Measurements from ENCODE around the gene PLXDC2. TPM values are rescaled to one million over a fixed set of nuclear protein-coding genes. Genes with fewer than 3 reads are reported as not detected.

The PLXDC2 gene
- total and polyA plus RNA-seq, 2 experiments from 2014 or later, result 13.5 to 19.4 TPM

DNA sequence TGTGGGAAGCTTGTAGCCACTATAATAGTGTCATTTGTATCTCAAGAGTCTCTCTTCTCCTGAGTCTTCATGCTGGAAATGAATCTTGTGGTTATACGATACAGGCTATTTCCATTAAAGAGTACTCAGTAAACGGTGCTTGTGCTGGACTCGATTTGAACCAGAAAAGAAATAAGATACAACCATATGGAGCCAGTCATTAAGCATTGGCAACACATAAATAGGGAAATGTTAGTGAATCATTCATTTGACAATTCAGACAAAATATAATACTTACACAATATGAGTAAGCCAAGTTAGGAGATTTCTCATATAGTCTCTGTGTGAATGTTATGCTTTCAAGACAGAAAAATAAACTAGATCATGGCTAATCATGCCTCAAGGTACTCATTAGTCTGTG is 356.8 kb downstream of the PLXDC2 start (continued):
- TF ChIP-seq REST (IDR thresholded peaks at IDR 0.05; ENCODE audit: unreplicated experiment) (no peak), POLR2AphosphoS5 (IDR thresholded peaks at IDR 0.05; ENCODE audit: low read depth) (no peak), JUNB (IDR thresholded peaks at IDR 0.05; ENCODE audit: unreplicated experiment) (no peak), CTCF (conservative IDR thresholded peaks at IDR 0.05; ENCODE audit: low read depth in 2 of 2) (no peak)
- TF ChIP-seq, protein P1, sequence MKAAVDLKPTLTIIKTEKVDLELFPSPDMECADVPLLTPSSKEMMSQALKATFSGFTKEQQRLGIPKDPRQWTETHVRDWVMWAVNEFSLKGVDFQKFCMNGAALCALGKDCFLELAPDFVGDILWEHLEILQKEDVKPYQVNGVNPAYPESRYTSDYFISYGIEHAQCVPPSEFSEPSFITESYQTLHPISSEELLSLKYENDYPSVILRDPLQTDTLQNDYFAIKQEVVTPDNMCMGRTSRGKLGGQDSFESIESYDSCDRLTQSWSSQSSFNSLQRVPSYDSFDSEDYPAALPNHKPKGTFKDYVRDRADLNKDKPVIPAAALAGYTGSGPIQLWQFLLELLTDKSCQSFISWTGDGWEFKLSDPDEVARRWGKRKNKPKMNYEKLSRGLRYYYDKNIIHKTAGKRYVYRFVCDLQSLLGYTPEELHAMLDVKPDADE (IDR thresholded peaks at IDR 0.05), result no peak

- Histone ChIP-seq H3K79me2 (replicated peaks; ENCODE audit: insufficient read depth) (no peaks in the 10 kb centered on the region), H3K36me3 (ENCODE audit: insufficient read depth) (0 out of 2 replicates have a peak, but pooled peaks cover 3% of the 10 kb centered on the region), H3K9me2 (ENCODE audit: insufficient read depth) (no peaks in the 10 kb centered on the region), H3K4me3 (no peak overlapping the region), H3K27me3 (ENCODE audit: insufficient read depth) (no peaks in the 10 kb centered on the region), H3K27ac (ENCODE audit: low read depth) (no peak overlapping the region), H3K4me2 (no peak overlapping the region), H3F3A (replicated peaks; ENCODE audit: low read depth) (no peaks in the 10 kb centered on the region), H2AFZ (no peak overlapping the region), H4K20me1 (replicated peaks; ENCODE audit: insufficient read depth) (no peaks in the 10 kb centered on the region), H3K4me1 (ENCODE audit: insufficient read depth) (peaks cover 3% of the 10 kb centered on the region)
- H3K9me3 Mint-ChIP-seq, result no peaks in the 10 kb centered on the region
- H3K36me3 Mint-ChIP-seq (ENCODE audit: low read depth), result peaks cover 6% of the 10 kb centered on the region; the same call in 2 of the 3 replicates
- H3K4me1 Mint-ChIP-seq, result peaks cover 27% of the 10 kb centered on the region
- H3K4me3 Mint-ChIP-seq, result no peak overlapping the region
- H3K27me3 Mint-ChIP-seq (ENCODE audit: insufficient read depth, low read depth, poor library complexity), result peaks cover 3% of the 10 kb centered on the region
- DNase-seq (ENCODE audit: low spot score) (no peak), ATAC-seq (no peak)
- H3K27ac Mint-ChIP-seq, result no peak overlapping the region
- TF ChIP-seq ZNF114 (CRISPR knock-in tag; IDR thresholded peaks at IDR 0.05) (no peak), CTCF (conservative IDR thresholded peaks at IDR 0.05; ENCODE audit: low read depth in 2 of 2) (no peak), ZNF331 (CRISPR knock-in tag; IDR thresholded peaks at IDR 0.05; ENCODE audit: low read depth) (no peak), JUNB (IDR thresholded peaks at IDR 0.05; ENCODE audit: unreplicated experiment) (no peak), STAT1 (IDR thresholded peaks at IDR 0.05; ENCODE audit: unreplicated experiment) (no peak), EZH2phosphoT487 (IDR thresholded peaks at IDR 0.05; ENCODE audit: unreplicated experiment) (no peak)
- TF ChIP-seq, protein P2, sequence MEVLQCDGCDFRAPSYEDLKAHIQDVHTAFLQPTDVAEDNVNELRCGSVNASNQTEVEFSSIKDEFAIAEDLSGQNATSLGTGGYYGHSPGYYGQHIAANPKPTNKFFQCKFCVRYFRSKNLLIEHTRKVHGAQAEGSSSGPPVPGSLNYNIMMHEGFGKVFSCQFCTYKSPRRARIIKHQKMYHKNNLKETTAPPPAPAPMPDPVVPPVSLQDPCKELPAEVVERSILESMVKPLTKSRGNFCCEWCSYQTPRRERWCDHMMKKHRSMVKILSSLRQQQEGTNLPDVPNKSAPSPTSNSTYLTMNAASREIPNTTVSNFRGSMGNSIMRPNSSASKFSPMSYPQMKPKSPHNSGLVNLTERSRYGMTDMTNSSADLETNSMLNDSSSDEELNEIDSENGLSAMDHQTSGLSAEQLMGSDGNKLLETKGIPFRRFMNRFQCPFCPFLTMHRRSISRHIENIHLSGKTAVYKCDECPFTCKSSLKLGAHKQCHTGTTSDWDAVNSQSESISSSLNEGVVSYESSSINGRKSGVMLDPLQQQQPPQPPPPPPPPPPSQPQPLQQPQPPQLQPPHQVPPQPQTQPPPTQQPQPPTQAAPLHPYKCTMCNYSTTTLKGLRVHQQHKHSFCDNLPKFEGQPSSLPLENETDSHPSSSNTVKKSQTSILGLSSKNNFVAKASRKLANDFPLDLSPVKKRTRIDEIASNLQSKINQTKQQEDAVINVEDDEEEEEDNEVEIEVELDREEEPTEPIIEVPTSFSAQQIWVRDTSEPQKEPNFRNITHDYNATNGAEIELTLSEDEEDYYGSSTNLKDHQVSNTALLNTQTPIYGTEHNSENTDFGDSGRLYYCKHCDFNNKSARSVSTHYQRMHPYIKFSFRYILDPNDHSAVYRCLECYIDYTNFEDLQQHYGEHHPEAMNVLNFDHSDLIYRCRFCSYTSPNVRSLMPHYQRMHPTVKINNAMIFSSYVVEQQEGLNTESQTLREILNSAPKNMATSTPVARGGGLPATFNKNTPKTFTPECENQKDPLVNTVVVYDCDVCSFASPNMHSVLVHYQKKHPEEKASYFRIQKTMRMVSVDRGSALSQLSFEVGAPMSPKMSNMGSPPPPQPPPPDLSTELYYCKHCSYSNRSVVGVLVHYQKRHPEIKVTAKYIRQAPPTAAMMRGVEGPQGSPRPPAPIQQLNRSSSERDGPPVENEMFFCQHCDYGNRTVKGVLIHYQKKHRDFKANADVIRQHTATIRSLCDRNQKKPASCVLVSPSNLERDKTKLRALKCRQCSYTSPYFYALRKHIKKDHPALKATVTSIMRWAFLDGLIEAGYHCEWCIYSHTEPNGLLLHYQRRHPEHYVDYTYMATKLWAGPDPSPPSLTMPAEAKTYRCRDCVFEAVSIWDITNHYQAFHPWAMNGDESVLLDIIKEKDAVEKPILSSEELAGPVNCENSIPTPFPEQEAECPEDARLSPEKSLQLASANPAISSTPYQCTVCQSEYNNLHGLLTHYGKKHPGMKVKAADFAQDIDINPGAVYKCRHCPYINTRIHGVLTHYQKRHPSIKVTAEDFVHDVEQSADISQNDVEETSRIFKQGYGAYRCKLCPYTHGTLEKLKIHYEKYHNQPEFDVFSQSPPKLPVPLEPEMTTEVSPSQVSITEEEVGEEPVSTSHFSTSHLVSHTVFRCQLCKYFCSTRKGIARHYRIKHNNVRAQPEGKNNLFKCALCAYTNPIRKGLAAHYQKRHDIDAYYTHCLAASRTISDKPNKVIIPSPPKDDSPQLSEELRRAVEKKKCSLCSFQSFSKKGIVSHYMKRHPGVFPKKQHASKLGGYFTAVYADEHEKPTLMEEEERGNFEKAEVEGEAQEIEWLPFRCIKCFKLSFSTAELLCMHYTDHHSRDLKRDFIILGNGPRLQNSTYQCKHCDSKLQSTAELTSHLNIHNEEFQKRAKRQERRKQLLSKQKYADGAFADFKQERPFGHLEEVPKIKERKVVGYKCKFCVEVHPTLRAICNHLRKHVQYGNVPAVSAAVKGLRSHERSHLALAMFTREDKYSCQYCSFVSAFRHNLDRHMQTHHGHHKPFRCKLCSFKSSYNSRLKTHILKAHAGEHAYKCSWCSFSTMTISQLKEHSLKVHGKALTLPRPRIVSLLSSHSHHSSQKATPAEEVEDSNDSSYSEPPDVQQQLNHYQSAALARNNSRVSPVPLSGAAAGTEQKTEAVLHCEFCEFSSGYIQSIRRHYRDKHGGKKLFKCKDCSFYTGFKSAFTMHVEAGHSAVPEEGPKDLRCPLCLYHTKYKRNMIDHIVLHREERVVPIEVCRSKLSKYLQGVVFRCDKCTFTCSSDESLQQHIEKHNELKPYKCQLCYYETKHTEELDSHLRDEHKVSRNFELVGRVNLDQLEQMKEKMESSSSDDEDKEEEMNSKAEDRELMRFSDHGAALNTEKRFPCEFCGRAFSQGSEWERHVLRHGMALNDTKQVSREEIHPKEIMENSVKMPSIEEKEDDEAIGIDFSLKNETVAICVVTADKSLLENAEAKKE (CRISPR knock-in tag; IDR thresholded peaks at IDR 0.05), result no peak
Measured at GRCh38 chr10:20175719-20176118, 359.5 kb downstream of the PLXDC2 start.
